Colonic mucosa (tissue), 4 donors: ENCODE results near the gene HSCB. TPM values are rescaled to one million over a fixed set of nuclear protein-coding genes. Genes with fewer than 3 reads are reported as not detected.
A peak's percentile ranks its signal among the peaks of the same experiment; 100 is the strongest.
"Not testable (repeated sequence)": the region's sequence is repeated elsewhere in the genome, so short reads cannot be mapped to it uniquely, and the experiment has no call there.

Experiments
- DNase-seq: peaks from one replicate; pipeline ENCODE4 v3.0.0-alpha.2; 2020
- H3K27ac ChIP-seq: fragments of 200-600 bp; one replicate; pipeline ENCODE4 v1.8.0; 2021
- H3K27me3 ChIP-seq: fragments of 200-600 bp; one replicate; pipeline ENCODE4 v1.8.0; 2021
- H3K36me3 ChIP-seq: fragments of 200-600 bp; one replicate; pipeline ENCODE4 v1.8.0; 2021
- H3K4me1 ChIP-seq: fragments of 200-600 bp; one replicate; pipeline ENCODE4 v1.8.0; 2021; ENCODE audit warnings: mild to moderate bottlenecking
- H3K4me3 ChIP-seq: fragments of 200-600 bp; one replicate; pipeline ENCODE4 v1.8.0; 2021
- H3K9ac ChIP-seq, 2 donors: one replicate each; pipeline ENCODE4 v1.7.0; 2013; ENCODE audit warnings: control low read depth in 2 of 2, low read depth in 2 of 2, low read length in 2 of 2
- H3K9me3 ChIP-seq: fragments of 200-600 bp; one replicate; pipeline ENCODE4 v1.8.0; 2021
- intact Hi-C: fragments of 100-400 bp; cut with DNase I; formaldehyde crosslinking; loops from one replicate; pipeline ENCODE4 v1.14.1; 2022
- total RNA-seq, 2 donors: library from RNA; stranded (reverse); fragmentation: NEBNext Ultra II Directional in 1 of 2; extraction: Animal tissue kit (Norgen Biotek cat#: 25700) in 1 of 2; gene quantifications; one replicate each; pipeline ENCODE4 v1.2.1, GENCODE V29; 2021
- TF ChIP-seq, protein P1 (sequence below): fragments of 200-600 bp; IDR thresholded peaks from one replicate; pipeline ENCODE4 v1.8.0; 2022; ENCODE audit warnings: antibody characterized with exemption, mild to moderate bottlenecking
- donor health status: healthy.
- donor health status: DM: no; HTN: no; CAD: no.
- donor health status: DM: no; HTN: no; CAD: no.

HSCB gene
- total RNA-seq, 2 donors from 2014 or later, result 11.7 to 15.6 TPM

DNA sequence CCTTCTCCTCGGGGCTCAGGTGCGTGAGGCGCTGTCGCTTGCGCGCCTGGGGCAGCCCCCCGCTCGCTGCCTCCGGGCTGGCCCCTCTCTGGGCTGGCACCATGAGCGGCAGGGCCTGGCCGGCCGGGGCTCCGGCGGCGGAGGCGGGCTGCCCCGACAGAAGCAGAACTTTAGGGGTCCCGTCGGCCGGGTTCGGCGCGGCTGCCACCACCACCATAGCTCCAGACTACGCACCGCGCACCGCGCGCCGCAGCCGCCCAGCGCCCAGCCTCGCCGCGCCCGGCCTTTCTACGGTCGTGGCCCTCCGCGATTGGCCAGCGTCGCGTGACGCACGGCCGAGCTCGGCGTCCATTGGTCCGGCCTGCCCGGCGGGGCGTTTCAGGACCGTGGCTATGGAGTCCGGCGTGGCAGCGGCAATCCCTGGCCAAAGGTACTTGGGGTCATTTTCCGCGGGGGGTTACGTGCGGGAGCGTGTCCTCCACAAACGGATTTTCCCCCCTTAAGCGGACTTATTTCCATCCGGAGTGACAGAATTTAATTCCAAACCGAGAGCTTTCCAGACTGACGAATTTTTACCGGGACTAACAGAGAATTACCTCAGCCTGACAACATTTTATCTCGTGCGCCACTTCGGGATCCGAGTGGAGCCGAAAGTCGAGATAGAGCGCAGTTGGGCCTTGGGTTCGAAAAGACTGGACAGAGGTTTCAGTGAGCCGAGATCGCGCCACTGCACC, 58.6 kb downstream of the HSCB start, which contains the start of gene XBP1:
Gene XBP1 (minus strand): TSS at position 262 of the 734 bp plus-strand sequence.
- TF ChIP-seq, protein P1, sequence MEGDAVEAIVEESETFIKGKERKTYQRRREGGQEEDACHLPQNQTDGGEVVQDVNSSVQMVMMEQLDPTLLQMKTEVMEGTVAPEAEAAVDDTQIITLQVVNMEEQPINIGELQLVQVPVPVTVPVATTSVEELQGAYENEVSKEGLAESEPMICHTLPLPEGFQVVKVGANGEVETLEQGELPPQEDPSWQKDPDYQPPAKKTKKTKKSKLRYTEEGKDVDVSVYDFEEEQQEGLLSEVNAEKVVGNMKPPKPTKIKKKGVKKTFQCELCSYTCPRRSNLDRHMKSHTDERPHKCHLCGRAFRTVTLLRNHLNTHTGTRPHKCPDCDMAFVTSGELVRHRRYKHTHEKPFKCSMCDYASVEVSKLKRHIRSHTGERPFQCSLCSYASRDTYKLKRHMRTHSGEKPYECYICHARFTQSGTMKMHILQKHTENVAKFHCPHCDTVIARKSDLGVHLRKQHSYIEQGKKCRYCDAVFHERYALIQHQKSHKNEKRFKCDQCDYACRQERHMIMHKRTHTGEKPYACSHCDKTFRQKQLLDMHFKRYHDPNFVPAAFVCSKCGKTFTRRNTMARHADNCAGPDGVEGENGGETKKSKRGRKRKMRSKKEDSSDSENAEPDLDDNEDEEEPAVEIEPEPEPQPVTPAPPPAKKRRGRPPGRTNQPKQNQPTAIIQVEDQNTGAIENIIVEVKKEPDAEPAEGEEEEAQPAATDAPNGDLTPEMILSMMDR, result no peak
- Histone ChIP-seq H3K36me3 (peaks cover 12% of the 10 kb centered on the region), H3K4me1 (peaks cover 4% of the 10 kb centered on the region), H3K9me3 (no peaks in the 10 kb centered on the region), H3K27me3 (no peaks in the 10 kb centered on the region), H3K9ac (peak within 1 kb of the TSS; percentile 99 to 100), H3K27ac (peak within 1 kb of the TSS; percentile 96), H3K4me3 (peak within 1 kb of the TSS; percentile 81)
- intact Hi-C loops, result no loop called here
- DNase-seq, result peak; percentile 95

DNA sequence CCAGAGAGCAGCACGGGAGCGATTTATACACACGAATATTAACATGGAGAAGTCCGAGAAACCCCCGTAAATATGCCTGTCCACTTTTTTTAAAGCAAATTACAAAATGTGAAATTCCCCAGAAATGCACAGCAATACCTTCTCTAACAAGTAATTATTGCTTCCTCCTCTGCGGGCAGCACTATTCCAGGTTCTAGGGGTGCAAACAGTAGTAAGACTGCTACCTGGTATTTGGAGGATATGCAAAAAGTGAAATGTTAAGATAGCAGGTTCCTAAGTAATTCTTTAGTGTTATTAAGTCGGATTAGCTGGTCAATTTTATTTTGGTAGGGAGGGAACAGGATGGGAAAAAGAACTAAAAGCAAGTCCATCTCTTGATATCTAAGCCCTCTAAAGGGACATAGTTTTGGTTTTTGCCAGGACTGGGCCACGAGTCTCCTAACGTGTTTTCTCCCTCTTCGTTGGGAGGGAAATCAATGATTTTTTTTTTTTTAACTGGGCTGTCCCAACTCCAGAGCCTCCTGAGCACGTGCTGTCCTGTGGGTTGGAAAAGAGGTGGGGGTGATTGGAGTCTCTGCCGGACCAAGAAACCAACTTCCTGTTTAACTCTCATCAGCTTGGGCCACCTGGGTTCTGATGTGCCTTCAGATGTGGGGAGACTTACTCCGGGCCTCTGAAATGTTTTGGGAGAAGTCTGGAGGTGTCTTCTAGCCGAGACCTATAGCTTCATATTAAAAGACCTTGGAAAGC, 60.2 kb downstream of the HSCB start:
- peaks cover 2% of the 10 kb centered on the region for H3K36me3 ChIP-seq
- H3K4me3 ChIP-seq, result peak overlapping the region; percentile 81
- intact Hi-C loops, result no loop called here
- no peaks in the 10 kb centered on the region for H3K27me3 ChIP-seq
- no peaks in the 10 kb centered on the region for H3K9me3 ChIP-seq
- TF ChIP-seq, protein P1, result no peak
- peak overlapping the region; percentile 96 for H3K27ac ChIP-seq
- peak; percentile 65 for DNase-seq
- peaks cover 4% of the 10 kb centered on the region for H3K4me1 ChIP-seq
- peak overlapping the region; percentile 28 to 58 for H3K9ac ChIP-seq

DNA sequence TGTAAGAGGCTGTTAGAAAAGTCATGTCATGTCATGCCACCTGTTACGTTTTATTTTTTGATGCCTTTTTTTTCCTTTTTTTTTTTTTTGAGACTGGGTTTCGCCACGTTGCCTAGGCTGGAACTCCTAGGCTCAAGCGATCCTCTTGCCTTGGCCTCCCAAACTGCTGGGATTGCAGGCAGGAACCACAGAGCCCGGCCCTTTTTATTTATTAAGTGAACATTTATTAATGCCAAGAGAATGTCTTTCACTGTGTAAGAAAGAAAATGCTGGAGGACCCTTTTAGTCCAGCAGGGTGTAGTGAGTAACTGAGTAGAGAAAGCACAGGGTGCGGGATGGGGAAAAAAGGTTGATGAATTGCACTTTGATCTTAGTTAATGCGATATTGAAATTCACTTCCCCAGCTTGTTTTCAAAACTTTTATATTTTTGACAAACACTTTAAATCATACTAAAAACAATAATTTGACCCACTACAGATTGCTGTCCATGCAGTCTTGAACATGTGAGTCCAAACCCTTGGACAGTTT, 60.8 kb downstream of the HSCB start:
- H3K9ac ChIP-seq, result peak overlapping the region in 1 of 2 donors; percentile 58
- DNase-seq, result no peak
- intact Hi-C loops, result no loop called here

GRCh38 chr22:28805426-28805825, 63.6 kb downstream of the HSCB start:
- H3K27ac ChIP-seq, intact Hi-C loops, H3K27me3 ChIP-seq, H3K9ac ChIP-seq, H3K9me3 ChIP-seq, H3K4me3 ChIP-seq, H3K4me1 ChIP-seq, H3K36me3 ChIP-seq, DNase-seq: not testable (repeated sequence)

More for the DNA sequence above, 60.8 kb downstream of the HSCB start:
- TF ChIP-seq, protein P1, result peak; percentile 12
- H3K9me3 ChIP-seq, result no peaks in the 10 kb centered on the region
- H3K36me3 ChIP-seq, result no peaks in the 10 kb centered on the region
- H3K27me3 ChIP-seq, result no peaks in the 10 kb centered on the region
- peak overlapping the region; percentile 96 for H3K27ac ChIP-seq
- peaks cover 4% of the 10 kb centered on the region for H3K4me1 ChIP-seq
- H3K4me3 ChIP-seq, result no peak overlapping the region

Other genes with a start within 250 kb of the HSCB start
- gene TTC28, start 62.2 kb upstream of the HSCB start, total RNA-seq, result 1 to 10 TPM; 6.6 to 9.2 TPM
- gene CHEK2, start 219 bp upstream of the HSCB start, total RNA-seq, result 10 to 100 TPM; 12.2 to 36.0 TPM
- 10 to 100 TPM; 21.2 to 24.9 TPM for gene CCDC117, start 30.7 kb downstream of the HSCB start, total RNA-seq
- gene XBP1, start 58.5 kb downstream of the HSCB start, total RNA-seq, result 100 to 1,000 TPM; 210 to 251 TPM
- 10 to 100 TPM in 1 of 2 donors, 1 to 10 TPM in 1; 5.9 to 12.2 TPM for gene ZNRF3, start 141.5 kb downstream of the HSCB start, total RNA-seq